Transverse colon (tissue), 4 donors: Measurements from ENCODE around the gene UBE2V1. TPM values are rescaled to one million over a fixed set of nuclear protein-coding genes. Genes with fewer than 3 reads are reported as not detected.
A peak's percentile ranks its signal among the peaks of the same experiment; 100 is the strongest.

ENCODE experiments used
- DNase-seq: peaks from one replicate; pipeline ENCODE4 v3.0.0-alpha.2; 2019
- H3K27ac ChIP-seq, 4 donors: fragments of 200-600 bp; sonication (generic); 2 replicates each; pipeline ENCODE4 v1.5.1; 2016 to 2018; ENCODE audit warnings: inconsistent platforms in 4 of 4
- H3K27me3 ChIP-seq: fragments of 200-600 bp; sonication (generic); 2 replicates; pipeline ENCODE4 v1.5.1; 2017; ENCODE audit warnings: inconsistent platforms
- H3K36me3 ChIP-seq, 4 donors: fragments of 200-600 bp; sonication (generic); 2 replicates each; pipeline ENCODE4 v1.5.1; 2017 to 2019; ENCODE audit warnings: inconsistent platforms in 4 of 4
- H3K4me1 ChIP-seq, 4 donors: fragments of 200-600 bp; sonication (generic); 2 replicates each; pipeline ENCODE4 v1.5.1; 2017 to 2020; ENCODE audit warnings: inconsistent platforms in 4 of 4
- H3K4me3 ChIP-seq, 4 donors: fragments of 200-600 bp; sonication (generic); 1 replicate in 1 of 4; 2 replicates in 3 of 4; pipeline versions ENCODE4 v1.5.1 to v1.6.1; 2017 to 2019; ENCODE audit warnings: inconsistent platforms in 4 of 4
- H3K9me3 ChIP-seq, 2 donors: fragments of 200-600 bp; sonication (generic); 2 replicates each; pipeline ENCODE4 v1.5.1; 2017 to 2019; ENCODE audit warnings: inconsistent platforms in 2 of 2
- EP300 ChIP-seq: sonication (generic); formaldehyde crosslinking; IDR thresholded peaks from one replicate; pipeline ENCODE4 v1.6.1; 2017; ENCODE audit warnings: antibody characterized with exemption, low read depth
- POLR2A ChIP-seq: fragments of 450-650 bp; IDR thresholded peaks from one replicate; pipeline ENCODE4 v1.6.1; 2016; ENCODE audit warnings: antibody characterized with exemption, mild to moderate bottlenecking, moderate library complexity
- POLR2AphosphoS5 ChIP-seq, 3 donors: sonication (generic); formaldehyde crosslinking; IDR thresholded peaks; one replicate each; pipeline ENCODE4 v1.6.1; 2016; ENCODE audit warnings: antibody characterized with exemption in 3 of 3
- WGBS, 2 donors: methylation state at CpG; one replicate each; pipeline ENCODE4 v1.1.5; 2018; ENCODE audit warnings: low coverage in 1 of 2; 5-methylcytosine and 5-hydroxymethylcytosine counted together
- in situ Hi-C, 4 donors: fragments of 200-750 bp; cut with MboI; loops; one replicate each; pipeline versions ENCODE4 v1.15.0 to v1.15.1; 2017; ENCODE audit warnings: low sequenced_read_pairs in 3 of 4, low pct_ligation_motif_present in 1 of 4, low pct_unique_long_range_greater_than_20kb in 1 of 4
- intact Hi-C: fragments of 100-400 bp; cut with DNase I; formaldehyde crosslinking; loops from one replicate; pipeline ENCODE4 v1.15.1; 2023; ENCODE audit warnings: low total_unique reads
- total RNA-seq, 4 donors: library from RNA; depleted of rRNA; stranded (reverse); fragments of >200 nt; gene quantifications; one replicate each; pipeline ENCODE4 v1.1.0, GENCODE V29; 2016
- TF ChIP-seq, protein P1 (sequence below), 5 experiments: fragments of 200-600 bp in 3 of 5; fragments of 450-650 bp in 2 of 5; sonication (generic) in 3 of 5; IDR thresholded peaks; 1 replicate in 2 of 5; 2 replicates in 3 of 5; pipeline ENCODE4 v1.5.1; 2016 to 2017; ENCODE audit warnings: antibody characterized with exemption in 5 of 5, inconsistent platforms in 3 of 5, mild to moderate bottlenecking in 2 of 5, moderate library complexity in 1 of 5

Gene UBE2V1
- total RNA-seq, 4 donors from 2014 or later: 23.7 to 104 (median 62.8) TPM

DNA sequence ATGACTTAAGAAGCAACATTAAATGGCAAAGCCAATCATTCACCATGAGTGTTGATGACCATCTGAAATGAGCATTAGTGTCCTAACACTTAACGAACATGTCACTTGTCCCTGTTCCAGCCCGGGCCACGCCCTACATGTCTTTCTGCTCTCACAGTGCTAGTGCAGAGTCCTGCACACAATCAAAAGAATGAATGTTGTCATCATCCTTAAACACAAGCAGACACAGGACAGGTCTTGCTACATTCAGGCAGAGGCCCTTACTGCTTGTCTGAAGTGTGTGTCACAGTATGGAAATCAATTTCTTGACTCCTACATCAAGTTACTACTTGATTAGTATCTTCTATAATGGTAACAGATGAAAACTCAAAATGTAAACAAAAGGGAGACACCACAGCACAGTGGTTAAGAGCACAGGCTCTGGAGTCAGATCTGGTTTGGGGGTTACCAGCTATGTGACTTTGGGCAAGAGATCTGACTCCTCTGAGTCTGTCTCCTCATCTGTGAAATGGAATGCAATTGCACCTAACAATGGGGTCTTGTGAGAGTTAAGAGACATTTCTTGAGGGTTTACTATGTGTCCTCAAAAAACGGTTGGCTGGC is 17.4 kb downstream of the UBE2V1 start:
- H3K4me1 ChIP-seq: peaks cover 15 to 47% (median 21%) of the 10 kb centered on the region in 4 donors
- H3K36me3 ChIP-seq: peaks cover 0 to 16% (median 3%) of the 10 kb centered on the region in 4 donors
- intact Hi-C loops (no loop called here), in situ Hi-C loops (no loop called here)
- no peaks in the 10 kb centered on the region for H3K9me3 ChIP-seq
- no peak for DNase-seq
- no peaks in the 10 kb centered on the region for H3K27me3 ChIP-seq
- no peak for TF ChIP-seq EP300
- no peak for TF ChIP-seq POLR2A
- no peak for TF ChIP-seq POLR2AphosphoS5 (IDR thresholded peaks at IDR 0.05)
- TF ChIP-seq, protein P1, sequence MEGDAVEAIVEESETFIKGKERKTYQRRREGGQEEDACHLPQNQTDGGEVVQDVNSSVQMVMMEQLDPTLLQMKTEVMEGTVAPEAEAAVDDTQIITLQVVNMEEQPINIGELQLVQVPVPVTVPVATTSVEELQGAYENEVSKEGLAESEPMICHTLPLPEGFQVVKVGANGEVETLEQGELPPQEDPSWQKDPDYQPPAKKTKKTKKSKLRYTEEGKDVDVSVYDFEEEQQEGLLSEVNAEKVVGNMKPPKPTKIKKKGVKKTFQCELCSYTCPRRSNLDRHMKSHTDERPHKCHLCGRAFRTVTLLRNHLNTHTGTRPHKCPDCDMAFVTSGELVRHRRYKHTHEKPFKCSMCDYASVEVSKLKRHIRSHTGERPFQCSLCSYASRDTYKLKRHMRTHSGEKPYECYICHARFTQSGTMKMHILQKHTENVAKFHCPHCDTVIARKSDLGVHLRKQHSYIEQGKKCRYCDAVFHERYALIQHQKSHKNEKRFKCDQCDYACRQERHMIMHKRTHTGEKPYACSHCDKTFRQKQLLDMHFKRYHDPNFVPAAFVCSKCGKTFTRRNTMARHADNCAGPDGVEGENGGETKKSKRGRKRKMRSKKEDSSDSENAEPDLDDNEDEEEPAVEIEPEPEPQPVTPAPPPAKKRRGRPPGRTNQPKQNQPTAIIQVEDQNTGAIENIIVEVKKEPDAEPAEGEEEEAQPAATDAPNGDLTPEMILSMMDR (IDR thresholded peaks at IDR 0.05): no peak
- WGBS, 2 donors: 50 to 72% methylated on average over 2 to 4 of the region's 4 CpGs
- H3K27ac ChIP-seq: no peak overlapping the region
- no peak overlapping the region for H3K4me3 ChIP-seq

DNA sequence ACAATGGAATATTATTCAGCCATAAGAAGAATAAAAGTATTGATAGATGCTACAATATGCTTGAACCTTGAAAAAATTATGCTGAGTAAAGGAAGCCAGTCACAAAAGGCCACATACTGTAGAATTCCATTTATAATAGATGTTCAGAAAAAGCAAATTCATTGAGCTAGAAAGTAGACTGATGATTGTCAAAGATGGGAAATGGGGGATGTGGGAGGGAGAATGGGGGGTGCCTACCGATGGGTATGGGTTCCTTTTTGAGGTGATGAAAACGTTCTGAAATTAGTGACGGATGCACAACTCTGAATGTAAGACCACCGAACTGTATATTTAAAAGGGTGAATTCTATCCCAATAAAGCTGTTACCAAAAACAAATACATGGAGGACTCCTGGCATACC is 18.4 kb downstream of the UBE2V1 start:
- in situ Hi-C loops: no loop called here

DNA sequence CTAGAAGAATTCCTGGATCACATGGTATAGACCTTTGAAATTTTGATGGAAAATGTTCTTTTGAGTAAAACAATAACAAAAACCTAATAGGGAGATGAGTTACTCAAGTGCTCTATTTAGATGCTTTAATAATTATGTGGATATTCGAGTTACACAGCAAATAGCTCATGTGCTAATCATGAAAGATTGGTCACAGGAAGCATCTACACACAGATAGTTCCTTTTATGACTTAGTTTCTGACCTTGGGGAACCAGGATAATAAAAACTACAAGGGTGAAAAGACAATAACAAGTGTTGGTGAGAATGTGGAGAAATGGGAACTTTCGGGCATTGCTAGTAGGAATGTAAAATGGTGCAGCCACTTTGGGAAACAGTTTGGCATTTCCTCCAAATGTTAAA is 19.7 kb downstream of the UBE2V1 start:
- WGBS, 2 donors: 79 to 90% methylated on average over 2 of the region's 2 CpGs
- in situ Hi-C loops: no loop called here
- TF ChIP-seq POLR2AphosphoS5 (IDR thresholded peaks at IDR 0.05) (no peak), POLR2A (no peak), EP300 (no peak)
- TF ChIP-seq, protein P1 (IDR thresholded peaks at IDR 0.05): no peak
- Histone ChIP-seq H3K4me1 (peaks cover 0 to 23% (median 5%) of the 10 kb centered on the region in 4 donors), H3K36me3 (peaks cover 0 to 16% (median 3%) of the 10 kb centered on the region in 4 donors), H3K4me3 (no peak overlapping the region), H3K27me3 (no peaks in the 10 kb centered on the region), H3K27ac (peak overlapping the region in 1 of 4 donors; percentile 36), H3K9me3 (no peaks in the 10 kb centered on the region)
- intact Hi-C loops: loop anchor here (2.0 kb wide), 1 partner anchor 70 kb away; no protein-coding TSS in a partner anchor
- no peak for DNase-seq

More for the DNA sequence above, 18.4 kb downstream of the UBE2V1 start:
- H3K27ac ChIP-seq: no peak overlapping the region
- intact Hi-C loops: no loop called here
- H3K4me1 ChIP-seq: peaks cover 9 to 36% (median 17%) of the 10 kb centered on the region in 4 donors
- no peaks in the 10 kb centered on the region for H3K9me3 ChIP-seq
- H3K27me3 ChIP-seq: no peaks in the 10 kb centered on the region
- no peak for TF ChIP-seq POLR2A
- no peak for TF ChIP-seq POLR2AphosphoS5 (IDR thresholded peaks at IDR 0.05)
- no peak for TF ChIP-seq EP300
- TF ChIP-seq, protein P1 (IDR thresholded peaks at IDR 0.05): no peak
- no peak for DNase-seq
- H3K4me3 ChIP-seq: no peak overlapping the region
- H3K36me3 ChIP-seq: peaks cover 0 to 16% (median 3%) of the 10 kb centered on the region in 4 donors
- 83 to 88% methylated on average over 1 to 4 of the region's 4 CpGs for WGBS, 2 donors

DNA sequence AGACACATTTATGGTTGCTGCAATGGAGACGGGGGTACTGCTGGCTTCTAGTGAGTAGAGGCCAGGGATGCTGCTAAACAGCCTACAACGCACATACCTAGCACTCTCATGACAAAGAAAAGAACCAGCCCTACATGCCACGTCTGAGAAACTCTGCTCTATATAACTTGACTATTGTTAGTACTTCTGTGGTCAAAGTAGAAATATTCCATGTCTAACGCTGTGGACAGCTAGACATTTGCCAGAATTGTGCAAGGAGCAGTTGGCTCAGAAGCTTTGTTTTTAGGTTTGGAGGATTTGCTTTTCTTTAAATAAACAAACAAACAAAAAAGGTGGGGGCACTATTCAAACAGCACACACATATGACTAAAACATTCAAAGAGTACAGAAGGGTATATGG is 20.5 kb downstream of the UBE2V1 start:
- Histone ChIP-seq H3K4me3 (no peak overlapping the region), H3K27ac (peak overlapping the region in 3 of 4 donors; percentile 35 to 57 (median 36)), H3K36me3 (peaks cover 0 to 16% (median 3%) of the 10 kb centered on the region in 4 donors), H3K27me3 (no peaks in the 10 kb centered on the region), H3K9me3 (no peaks in the 10 kb centered on the region), H3K4me1 (peaks cover 0 to 16% (median 2%) of the 10 kb centered on the region in 4 donors)
- in situ Hi-C loops: no loop called here
- no peak for DNase-seq
- intact Hi-C loops: loop anchor here (2.0 kb wide), 1 partner anchor 70 kb away; no protein-coding TSS in a partner anchor
- WGBS, 2 donors: 41 to 57% methylated on average over 2 to 4 of the region's 4 CpGs
- TF ChIP-seq POLR2A: no peak
- TF ChIP-seq, protein P1 (IDR thresholded peaks at IDR 0.05): no peak
- peak in 2 of 3 donors; percentile 45 to 80 for TF ChIP-seq POLR2AphosphoS5 (IDR thresholded peaks at IDR 0.05)
